GM19099 (cell line): ENCODE results near the gene TRAK2.
A peak's percentile ranks its signal among the peaks of the same experiment; 100 is the strongest.

ENCODE experiments used
- POLR2A ChIP-seq: IDR thresholded peaks from 3 replicates; pipeline ENCODE4 v1.6.1; 2011; ENCODE audit warnings: low read depth; ENCODE audit not compliant: insufficient read length; ENCODE audit errors: extremely low read depth

The TRAK2 gene, protein sequence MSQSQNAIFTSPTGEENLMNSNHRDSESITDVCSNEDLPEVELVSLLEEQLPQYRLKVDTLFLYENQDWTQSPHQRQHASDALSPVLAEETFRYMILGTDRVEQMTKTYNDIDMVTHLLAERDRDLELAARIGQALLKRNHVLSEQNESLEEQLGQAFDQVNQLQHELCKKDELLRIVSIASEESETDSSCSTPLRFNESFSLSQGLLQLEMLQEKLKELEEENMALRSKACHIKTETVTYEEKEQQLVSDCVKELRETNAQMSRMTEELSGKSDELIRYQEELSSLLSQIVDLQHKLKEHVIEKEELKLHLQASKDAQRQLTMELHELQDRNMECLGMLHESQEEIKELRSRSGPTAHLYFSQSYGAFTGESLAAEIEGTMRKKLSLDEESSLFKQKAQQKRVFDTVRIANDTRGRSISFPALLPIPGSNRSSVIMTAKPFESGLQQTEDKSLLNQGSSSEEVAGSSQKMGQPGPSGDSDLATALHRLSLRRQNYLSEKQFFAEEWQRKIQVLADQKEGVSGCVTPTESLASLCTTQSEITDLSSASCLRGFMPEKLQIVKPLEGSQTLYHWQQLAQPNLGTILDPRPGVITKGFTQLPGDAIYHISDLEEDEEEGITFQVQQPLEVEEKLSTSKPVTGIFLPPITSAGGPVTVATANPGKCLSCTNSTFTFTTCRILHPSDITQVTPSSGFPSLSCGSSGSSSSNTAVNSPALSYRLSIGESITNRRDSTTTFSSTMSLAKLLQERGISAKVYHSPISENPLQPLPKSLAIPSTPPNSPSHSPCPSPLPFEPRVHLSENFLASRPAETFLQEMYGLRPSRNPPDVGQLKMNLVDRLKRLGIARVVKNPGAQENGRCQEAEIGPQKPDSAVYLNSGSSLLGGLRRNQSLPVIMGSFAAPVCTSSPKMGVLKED

DNA sequence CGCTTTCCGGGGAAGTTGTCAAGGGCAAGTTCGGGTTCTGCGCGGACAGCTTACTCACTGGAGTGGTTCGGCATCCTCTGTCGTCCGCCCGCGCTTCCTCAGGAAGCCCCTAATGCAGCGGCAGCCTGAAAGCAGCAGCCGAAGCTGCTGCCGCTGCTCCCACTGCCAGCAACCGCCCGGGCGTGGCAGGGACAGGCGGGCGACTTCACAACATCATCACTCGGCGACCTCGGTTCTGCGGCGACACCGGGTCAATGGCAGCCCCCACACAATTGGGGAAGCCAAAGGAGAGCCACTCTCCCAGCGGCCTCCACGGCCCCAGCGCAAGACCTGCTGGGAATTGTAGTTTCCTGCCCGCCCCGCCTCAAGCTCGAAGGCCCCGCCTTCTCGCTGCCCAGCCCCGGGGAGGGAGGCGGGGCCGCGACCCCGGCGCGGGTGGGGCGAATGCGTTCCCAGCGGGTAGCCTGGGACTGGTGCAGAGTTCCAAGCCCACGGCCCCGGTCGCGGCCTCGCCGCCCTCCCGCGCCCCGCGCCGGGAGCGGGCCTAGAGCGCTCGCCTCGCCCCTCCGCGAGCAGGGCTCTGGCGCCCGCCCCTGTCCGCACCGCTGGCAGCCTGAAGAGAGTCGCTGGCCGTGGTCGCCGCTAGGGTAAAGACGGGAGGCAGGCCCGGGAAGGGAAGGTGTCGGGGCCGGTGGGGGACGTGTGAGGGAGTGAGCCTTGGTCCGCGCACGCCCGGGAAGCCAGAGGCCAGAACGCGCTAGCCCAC lies at the start of gene TRAK2, which contains the start of gene STRADB:
TSS of gene TRAK2 (minus strand) at position 167 of the 766 bp plus-strand sequence. CDS start 30,951 bp downstream, outside the sequence.
TSS of gene STRADB (plus strand) at position 449 of the 766 bp plus-strand sequence. CDS start 3,101 bp downstream, outside the sequence.
- TF ChIP-seq POLR2A, result peak; percentile 92

DNA sequence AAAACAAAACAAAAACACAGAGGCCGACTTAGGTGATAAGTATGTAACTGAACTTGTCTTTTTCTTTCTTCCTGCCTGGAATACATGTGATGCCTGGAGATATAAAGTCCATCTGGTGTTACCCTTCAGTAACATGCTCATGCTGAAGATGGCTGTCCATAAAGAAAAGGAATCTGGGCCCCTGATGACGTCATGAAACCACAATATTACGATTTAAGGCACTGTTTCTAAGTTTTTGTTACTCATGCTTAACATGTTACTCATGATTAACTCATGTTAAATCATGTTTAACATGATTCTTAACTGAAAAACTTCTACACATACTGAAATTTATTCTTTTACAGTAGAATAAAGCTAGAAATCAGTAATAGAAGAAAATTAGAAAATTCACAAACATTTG lies 49.3 kb upstream of the TRAK2 start:
- no peak for TF ChIP-seq POLR2A

DNA sequence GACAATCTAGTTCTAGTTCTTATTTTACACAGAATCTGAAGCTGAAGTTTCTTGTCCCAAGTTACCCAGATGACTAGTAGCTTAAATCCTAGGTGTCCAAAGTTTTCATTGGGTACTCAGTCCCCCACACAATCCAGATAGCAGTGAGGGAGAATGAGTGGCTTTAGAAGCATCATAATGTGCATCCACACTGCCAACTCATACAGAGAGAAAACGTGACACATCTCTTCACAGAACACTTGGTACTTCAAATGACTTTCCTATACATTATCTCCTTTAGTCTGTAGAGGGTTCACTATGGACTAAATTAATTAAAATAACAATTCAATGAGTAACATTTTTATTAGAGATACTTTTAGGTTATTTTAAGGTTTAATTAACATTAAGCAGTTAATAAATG lies 45.5 kb upstream of the TRAK2 start:
- TF ChIP-seq POLR2A, result no peak

DNA sequence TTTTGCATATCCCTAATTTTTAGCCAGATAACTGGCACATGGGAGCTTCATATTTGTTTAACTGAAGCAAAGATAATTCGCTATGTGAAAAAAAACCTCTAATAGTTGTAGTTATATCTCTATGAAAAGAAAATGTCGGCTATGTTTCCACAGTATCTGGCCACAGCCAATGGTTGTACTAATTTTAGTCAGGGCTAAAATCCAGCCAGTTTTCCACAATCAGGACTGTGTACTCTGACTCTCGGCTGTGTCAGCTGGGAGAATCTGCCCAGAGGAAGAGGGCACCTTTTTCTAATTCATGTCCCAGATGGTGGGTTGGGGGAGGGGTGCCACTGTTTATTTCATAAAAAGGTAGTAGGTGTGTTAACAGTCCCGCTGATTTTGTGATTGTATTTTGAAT lies 39.0 kb upstream of the TRAK2 start:
- no peak for TF ChIP-seq POLR2A

DNA sequence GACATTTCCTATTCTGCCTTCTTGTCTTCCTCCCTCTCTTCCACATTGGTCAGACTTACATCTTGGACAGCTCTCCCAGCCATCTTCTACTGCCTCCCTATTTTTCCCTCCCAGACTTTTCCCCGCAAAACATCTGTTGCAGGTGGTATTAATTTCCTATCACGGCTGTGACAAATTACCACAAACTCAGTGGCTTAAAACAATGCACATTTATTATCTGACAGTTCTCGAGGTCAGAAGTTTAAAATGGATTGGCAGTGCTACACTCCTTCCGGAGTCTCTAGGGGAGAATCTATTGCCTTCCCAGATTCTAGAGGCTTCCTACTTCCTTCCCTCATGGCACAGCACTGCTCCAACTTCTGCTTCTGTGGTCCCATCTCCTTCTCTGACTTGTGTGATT lies 33.5 kb upstream of the TRAK2 start:
- TF ChIP-seq POLR2A, result no peak

DNA sequence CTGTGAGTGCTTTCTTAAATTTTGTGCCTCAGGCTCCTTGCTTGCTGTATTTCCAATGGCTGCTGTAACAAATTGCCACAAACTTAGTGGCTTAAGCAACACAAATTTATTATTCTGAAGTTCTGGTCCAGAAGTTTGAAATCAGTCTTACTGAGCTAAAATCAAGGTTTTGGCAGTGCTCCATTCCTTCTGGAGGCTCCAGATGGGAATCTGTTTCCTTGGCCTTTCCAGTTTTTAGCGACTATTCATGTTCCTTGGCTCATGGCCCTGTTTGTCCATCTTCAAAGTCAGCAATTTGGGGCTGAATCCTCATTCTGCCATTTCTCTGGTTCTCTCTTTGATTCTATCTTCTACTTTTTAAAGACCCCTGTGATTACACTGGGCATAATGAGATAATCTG lies 32.1 kb upstream of the TRAK2 start:
- TF ChIP-seq POLR2A, result no peak

DNA sequence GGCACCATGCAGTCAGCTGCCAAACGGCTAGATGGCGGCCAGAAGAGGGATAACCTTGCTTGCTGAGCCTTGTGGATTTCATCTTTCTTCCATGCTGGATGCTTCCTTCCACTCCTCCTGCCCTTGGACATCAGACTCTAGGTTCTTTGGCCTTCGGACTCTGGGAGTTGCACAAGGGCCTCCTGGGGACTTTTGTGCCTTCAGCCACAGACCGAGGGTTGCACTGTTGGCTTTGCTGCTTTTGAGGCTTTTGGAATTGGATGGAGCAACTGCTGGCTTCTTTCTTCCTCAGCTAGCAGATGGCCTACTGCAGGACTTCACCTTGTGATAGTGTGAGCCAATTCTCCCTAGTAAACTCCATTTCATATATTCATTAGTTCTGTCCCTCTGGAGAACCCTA lies 31.3 kb upstream of the TRAK2 start:
- TF ChIP-seq POLR2A, result no peak

DNA sequence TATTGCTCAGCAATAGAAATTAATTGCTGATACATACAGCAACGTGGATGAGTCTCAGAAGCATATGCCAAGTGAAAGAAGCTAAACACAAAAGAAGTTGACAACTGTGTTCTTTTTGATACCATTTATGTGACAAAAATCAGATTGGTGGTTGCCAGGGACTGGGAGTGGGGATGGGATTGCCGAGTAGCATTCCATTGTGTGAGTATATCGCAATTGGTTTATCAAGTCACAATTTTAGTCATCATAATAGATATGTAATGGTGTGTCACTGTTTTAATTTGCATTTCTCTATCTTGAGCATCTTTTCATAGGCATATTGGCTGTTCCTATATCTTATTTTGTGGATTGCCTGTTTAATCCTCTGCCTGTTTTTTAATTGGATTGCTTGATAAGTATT lies 21.2 kb upstream of the TRAK2 start:
- no peak for TF ChIP-seq POLR2A

DNA sequence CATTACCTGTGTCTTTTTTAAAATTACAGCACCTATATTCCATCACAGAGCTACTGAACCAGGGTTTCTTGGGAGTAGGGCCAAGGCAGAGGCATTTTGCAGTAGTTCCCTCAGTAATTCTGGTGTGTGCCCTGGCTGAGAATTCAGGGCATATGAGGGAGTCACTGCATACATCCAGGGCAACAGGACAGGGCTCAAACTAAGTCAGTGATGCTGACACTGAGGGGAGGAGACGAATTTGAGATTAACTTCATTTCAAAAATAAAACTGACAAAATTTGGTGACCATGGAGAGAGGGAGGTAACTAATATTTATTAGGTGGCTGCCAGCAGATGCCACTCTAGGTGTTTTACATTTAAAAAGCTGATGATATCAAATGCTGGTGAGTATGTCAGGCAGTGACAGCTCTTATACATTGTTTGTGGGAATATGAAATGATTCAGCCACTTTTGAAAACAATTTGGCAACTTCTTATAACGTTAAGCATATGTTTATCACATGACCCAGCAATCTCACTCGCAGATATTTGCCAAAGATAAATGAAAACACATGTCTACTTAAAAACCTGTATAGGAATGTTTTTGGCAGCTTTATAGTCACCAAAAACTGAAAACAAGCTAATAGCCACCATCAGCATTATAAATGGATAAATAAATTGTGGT lies 20.6 kb upstream of the TRAK2 start:
- no peak for TF ChIP-seq POLR2A

DNA sequence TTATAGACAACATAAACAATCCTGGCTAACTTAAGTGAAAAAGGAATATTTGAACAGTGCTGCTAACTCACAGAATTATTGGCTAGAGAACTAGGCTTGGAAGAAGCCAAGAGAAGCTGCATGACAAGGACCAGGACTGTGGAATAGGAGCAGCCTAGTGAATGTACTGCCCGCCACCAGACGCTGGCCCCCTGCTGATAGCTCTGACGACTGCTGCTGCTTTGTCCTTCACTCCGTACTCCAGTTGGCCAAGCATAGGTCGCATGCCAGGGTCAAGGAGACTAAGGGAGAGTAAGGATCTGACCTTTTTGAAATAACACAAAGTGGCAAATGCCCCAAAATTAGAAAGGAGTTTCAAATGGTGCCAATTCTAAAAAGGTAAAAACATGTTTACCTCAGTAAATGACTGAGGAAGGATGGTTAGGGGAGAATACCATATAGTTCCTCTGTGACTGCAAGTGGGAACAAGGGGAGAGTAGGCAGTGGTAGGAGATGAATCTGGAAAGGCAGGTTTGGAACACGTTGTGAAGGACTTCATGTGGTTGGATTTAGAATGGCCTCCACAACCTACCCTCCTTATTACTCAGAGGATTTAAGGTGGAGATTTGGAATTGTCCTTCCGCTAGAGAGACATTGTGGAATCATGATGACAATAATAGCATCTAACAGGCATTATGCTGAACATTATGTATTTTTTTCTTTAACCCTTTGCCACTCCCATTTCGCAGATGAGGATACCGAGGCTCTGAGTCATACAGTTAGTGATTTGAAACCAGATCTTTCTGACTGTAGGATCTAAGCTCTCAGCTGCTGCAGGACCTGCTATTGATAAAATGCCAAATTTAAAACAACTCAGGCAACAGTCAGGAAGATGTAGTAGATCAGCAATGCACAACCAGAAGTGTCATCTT lies 19.8 kb upstream of the TRAK2 start:
- no peak for TF ChIP-seq POLR2A

DNA sequence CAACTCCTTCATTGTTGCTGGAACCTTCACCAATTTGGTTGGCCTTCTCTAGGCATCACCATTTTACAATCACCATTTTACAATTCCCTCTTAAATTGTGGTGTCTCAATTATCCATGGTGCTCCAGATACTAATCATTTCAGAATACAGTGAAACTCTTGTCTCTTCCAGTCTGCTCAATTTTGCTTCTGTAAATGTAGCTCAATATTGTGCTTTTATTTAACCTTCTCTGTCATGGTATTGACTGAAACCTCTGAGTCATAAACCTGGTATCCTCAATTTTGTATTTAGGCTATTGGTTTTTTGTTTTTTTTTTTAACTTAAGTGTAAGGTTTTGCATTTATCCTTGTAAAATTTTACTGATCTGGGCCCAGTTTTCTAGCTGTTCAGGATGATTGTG lies 16.4 kb upstream of the TRAK2 start:
- no peak for TF ChIP-seq POLR2A

DNA sequence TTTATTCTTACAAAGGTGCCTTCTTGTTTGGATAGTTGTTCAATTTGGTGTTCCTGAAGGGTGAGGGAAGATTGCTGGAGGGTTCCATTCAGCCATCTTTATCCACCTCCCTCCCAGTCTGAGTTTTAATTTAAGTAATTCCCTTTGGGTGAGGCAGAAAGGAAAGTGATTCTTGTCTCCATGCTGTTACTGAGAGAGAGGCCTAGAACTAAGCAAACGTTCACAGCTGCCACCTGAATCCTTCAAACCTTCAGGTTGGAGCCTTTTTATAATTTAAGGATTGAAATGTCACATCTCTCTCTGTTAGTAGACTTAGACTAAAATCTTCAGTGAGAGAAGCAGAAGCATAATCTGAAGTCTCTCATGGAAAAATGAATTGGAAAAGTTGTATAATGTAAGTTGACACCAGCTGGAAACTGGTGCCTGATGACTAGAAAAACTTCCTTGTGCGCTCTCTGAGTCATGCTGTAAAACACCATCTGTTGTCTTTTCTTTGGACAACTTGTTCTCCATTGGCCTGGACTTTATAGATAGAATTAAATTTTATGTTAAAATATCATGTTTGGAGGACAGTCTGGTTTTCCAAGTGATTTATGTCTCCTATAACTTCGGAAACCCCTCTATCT lies 14.9 kb upstream of the TRAK2 start:
- TF ChIP-seq POLR2A, result no peak

DNA sequence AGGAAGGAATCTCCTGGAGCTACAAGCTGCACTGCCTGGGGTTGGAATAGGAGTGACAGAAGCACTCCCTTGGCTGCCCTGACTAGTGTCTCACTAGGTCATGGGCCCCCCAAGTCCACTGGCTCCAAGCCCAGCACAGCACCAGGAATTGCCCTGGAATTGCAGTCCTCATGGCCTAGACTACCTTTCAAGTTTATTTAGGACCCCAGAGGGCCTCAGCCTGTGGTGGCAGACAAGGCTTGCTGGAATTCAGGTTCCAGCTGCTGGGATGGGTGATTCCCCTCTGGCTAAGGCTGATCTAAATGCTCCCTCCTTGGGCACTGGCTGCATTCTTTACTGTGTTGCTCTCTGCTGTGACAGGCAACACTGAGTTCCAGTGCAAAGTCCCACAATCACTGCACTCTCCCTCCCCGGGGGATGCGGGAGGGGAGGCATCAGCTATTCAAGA lies 14.3 kb upstream of the TRAK2 start:
- no peak for TF ChIP-seq POLR2A
